WTC11 (cell line): ENCODE measurements around the gene CAPN13.

Source experiments
- ZBTB21 ChIP-seq: sonication (generic); formaldehyde crosslinking; IDR thresholded peaks from 2 replicates; pipeline ENCODE4 v1.8.1; 2023; ENCODE audit warnings: mild to moderate bottlenecking, missing genetic modification reagents, borderline replicate concordance
- ZNF416 ChIP-seq: fragments of 250-450 bp; sonication (Bioruptor Pico); IDR thresholded peaks from 2 replicates; pipeline ENCODE4 v1.9.0; 2021; ENCODE audit warnings: mild to moderate bottlenecking, inconsistent platforms
- TF ChIP-seq, protein P1 (sequence below): sonication (generic); formaldehyde crosslinking; IDR thresholded peaks from 2 replicates; pipeline ENCODE4 v1.8.1; 2022; ENCODE audit warnings: low read depth, mild to moderate bottlenecking, moderate library complexity, missing genetic modification reagents, borderline replicate concordance
- TF ChIP-seq, protein P2 (sequence below): fragments of 200-600 bp; IDR thresholded peaks from 2 replicates; pipeline ENCODE4 v1.8.0; 2022; ENCODE audit warnings: antibody characterized with exemption
- TF ChIP-seq, protein P3 (sequence below): sonication (generic); formaldehyde crosslinking; IDR thresholded peaks from 2 replicates; pipeline ENCODE4 v1.8.0; 2022; ENCODE audit warnings: mild to moderate bottlenecking, missing genetic modification reagents
- TF ChIP-seq, protein P4 (sequence below): sonication (generic); formaldehyde crosslinking; IDR thresholded peaks from 2 replicates; pipeline ENCODE4 v1.8.1; 2023; ENCODE audit warnings: mild to moderate bottlenecking, missing genetic modification reagents, moderate library complexity
- TF ChIP-seq, protein P5 (sequence below): fragments of 250-450 bp; sonication (Bioruptor Pico); IDR thresholded peaks from 2 replicates; pipeline ENCODE4 v2.1.2; 2022; ENCODE audit warnings: mild to moderate bottlenecking, moderate library complexity
- TF ChIP-seq, protein P6 (sequence below): sonication (generic); formaldehyde crosslinking; IDR thresholded peaks from 2 replicates; pipeline ENCODE4 v1.8.0; 2022; ENCODE audit warnings: mild to moderate bottlenecking, missing genetic modification reagents

DNA sequence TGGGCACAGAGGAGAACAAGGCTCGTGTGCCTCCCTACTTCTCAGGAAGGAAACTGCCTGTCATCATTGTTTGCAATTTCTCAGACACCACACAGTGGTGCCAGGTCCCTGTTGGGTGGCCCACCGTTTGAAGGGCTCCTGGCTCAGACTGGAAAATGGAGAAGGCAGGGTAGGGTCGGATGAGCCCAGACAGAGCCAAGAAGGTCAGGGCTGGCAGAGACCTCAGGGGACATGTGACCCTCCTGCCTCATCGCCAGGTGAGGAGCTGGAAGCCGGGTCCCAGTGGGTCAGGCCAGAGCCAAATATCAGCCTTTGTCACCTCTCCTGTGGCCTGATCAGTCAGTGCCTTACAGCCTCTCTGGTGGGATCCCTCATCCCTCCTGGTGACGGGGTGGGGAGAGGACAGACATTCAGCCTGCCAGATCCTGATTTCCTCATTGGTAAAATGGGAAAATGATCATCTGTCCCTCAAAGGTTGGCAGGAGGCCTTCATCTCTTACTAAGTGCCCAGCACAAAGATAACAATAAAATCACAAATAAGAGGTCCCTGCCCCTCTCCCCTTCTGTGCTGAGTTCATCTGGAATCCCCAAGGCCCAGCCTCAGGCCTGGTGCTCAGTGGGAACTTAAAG is 117.6 kb downstream of the CAPN13 start:
- TF ChIP-seq, protein P1, sequence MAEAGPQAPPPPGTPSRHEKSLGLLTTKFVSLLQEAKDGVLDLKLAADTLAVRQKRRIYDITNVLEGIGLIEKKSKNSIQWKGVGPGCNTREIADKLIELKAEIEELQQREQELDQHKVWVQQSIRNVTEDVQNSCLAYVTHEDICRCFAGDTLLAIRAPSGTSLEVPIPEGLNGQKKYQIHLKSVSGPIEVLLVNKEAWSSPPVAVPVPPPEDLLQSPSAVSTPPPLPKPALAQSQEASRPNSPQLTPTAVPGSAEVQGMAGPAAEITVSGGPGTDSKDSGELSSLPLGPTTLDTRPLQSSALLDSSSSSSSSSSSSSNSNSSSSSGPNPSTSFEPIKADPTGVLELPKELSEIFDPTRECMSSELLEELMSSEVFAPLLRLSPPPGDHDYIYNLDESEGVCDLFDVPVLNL (CRISPR knock-in tag): no peak
- TF ChIP-seq, protein P2, sequence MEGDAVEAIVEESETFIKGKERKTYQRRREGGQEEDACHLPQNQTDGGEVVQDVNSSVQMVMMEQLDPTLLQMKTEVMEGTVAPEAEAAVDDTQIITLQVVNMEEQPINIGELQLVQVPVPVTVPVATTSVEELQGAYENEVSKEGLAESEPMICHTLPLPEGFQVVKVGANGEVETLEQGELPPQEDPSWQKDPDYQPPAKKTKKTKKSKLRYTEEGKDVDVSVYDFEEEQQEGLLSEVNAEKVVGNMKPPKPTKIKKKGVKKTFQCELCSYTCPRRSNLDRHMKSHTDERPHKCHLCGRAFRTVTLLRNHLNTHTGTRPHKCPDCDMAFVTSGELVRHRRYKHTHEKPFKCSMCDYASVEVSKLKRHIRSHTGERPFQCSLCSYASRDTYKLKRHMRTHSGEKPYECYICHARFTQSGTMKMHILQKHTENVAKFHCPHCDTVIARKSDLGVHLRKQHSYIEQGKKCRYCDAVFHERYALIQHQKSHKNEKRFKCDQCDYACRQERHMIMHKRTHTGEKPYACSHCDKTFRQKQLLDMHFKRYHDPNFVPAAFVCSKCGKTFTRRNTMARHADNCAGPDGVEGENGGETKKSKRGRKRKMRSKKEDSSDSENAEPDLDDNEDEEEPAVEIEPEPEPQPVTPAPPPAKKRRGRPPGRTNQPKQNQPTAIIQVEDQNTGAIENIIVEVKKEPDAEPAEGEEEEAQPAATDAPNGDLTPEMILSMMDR: no peak
- TF ChIP-seq ZBTB21 (CRISPR knock-in tag) (no peak), ZNF416 (CRISPR knock-in tag) (no peak)
- TF ChIP-seq, protein P3, sequence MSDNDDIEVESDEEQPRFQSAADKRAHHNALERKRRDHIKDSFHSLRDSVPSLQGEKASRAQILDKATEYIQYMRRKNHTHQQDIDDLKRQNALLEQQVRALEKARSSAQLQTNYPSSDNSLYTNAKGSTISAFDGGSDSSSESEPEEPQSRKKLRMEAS (CRISPR knock-in tag): no peak
- TF ChIP-seq, protein P4, sequence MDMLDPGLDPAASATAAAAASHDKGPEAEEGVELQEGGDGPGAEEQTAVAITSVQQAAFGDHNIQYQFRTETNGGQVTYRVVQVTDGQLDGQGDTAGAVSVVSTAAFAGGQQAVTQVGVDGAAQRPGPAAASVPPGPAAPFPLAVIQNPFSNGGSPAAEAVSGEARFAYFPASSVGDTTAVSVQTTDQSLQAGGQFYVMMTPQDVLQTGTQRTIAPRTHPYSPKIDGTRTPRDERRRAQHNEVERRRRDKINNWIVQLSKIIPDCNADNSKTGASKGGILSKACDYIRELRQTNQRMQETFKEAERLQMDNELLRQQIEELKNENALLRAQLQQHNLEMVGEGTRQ: no peak
- TF ChIP-seq, protein P5, sequence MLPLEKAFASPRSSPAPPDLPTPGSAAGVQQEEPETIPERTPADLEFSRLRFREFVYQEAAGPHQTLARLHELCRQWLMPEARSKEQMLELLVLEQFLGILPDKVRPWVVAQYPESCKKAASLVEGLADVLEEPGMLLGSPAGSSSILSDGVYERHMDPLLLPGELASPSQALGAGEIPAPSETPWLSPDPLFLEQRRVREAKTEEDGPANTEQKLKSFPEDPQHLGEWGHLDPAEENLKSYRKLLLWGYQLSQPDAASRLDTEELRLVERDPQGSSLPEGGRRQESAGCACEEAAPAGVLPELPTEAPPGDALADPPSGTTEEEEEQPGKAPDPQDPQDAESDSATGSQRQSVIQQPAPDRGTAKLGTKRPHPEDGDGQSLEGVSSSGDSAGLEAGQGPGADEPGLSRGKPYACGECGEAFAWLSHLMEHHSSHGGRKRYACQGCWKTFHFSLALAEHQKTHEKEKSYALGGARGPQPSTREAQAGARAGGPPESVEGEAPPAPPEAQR (CRISPR knock-in tag): no peak
- TF ChIP-seq, protein P6, sequence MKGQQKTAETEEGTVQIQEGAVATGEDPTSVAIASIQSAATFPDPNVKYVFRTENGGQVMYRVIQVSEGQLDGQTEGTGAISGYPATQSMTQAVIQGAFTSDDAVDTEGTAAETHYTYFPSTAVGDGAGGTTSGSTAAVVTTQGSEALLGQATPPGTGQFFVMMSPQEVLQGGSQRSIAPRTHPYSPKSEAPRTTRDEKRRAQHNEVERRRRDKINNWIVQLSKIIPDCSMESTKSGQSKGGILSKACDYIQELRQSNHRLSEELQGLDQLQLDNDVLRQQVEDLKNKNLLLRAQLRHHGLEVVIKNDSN (CRISPR knock-in tag): no peak
